HG03575 (cell line): ENCODE data around the gene CYP4F22.
"Not testable (repeated sequence)": the region's sequence is repeated elsewhere in the genome, so short reads cannot be mapped to it uniquely, and the experiment has no call there.

Source experiments
- ATAC-seq: cut with Tn5 transposase; IDR thresholded peaks from one replicate; pipeline ENCODE4 v1.9.1; 2021; ENCODE audit not compliant: unreplicated experiment, insufficient number of reproducible peaks, low FRiP score; ENCODE audit errors: extremely low read depth

CYP4F22 gene

DNA sequence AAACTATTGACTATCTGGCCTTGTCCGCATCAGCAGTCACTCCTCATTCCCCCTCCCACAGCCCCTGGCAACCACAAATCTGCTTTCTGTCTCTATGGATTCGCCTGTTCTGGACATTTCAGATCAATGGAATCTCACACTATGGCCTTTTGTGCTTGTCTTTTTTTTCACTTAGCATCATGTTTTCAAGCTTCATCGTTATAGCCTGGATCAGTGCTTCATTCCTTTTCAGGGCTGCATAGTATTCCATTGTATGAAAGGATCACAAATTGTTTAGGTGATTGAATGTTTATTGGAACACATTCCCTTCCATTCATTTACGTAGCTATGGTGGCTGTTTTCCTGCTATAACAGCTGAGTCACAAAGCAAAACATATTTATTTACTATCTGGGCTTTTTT, 21.3 kb upstream of the CYP4F22 start:
- ATAC-seq: no peak

DNA sequence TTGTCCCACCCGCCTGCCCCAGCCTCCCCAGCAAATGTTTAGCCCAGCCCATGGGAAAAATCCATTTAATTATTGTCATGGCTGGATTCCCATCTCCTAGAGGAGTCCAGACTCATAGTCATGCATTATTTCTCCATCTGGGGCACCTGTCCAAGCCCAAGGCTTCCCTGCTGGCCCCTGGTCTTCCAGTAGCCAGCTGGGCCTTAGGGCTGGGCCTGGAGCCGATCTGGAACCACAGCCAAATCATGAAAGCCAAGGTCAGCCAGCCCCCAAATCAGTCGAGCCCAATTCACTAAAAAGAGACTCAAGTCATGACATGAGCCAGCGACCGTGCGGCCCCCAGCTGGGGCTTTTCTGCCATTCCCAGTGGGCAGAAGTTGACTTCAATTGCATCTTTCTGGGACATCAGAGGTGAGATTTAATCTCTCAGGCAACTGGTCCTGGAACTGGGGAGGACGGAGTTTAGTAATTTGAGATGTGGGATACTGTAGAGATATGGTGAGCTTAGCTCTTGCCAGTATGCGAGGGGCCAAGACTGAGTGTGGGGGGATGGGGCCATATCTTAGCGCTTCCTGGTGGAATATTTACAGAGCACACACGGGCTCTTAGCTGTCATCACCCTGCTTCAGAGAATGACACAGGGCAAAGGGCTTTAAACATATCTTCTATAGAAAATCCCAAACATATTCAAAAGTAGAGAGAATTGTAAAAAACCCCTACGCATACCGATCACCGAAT, 19.7 kb upstream of the CYP4F22 start:
- ATAC-seq: no peak

- no peak for ATAC-seq
Observed at GRCh38 chr19:15495151-15495550, 13.2 kb upstream of the CYP4F22 start.

DNA sequence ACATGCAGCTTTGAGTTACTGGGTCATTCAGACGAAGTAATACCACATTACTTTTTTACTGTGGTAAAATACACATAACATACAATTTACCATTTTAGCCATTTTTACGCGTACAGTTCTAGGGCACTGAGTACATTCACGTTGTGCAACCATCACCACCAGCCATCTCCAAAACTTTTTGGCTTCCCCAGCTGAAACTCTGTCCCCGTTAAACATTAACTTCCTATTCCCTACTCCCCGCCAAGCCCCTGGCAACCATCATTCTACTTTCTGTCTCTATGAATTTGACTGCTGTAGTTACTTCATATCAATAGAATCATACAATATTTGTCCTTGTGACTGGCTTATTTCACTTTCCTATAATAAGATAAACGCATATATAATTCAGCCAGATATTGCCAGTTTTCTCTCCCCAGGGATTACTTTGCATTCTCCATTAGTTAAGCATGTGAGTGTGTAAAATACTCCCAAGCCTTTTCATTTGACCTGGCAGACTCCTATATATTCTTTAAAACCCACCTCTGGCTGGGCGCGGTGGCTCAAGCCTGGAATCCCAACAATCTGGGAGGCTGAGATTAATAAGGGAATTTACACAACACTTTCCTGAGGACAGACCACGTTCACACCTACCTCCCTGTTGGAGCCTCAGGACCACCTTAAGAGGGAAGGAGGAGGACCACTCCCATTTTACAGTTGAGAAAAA, 10.0 kb upstream of the CYP4F22 start:
- no peak for ATAC-seq

DNA sequence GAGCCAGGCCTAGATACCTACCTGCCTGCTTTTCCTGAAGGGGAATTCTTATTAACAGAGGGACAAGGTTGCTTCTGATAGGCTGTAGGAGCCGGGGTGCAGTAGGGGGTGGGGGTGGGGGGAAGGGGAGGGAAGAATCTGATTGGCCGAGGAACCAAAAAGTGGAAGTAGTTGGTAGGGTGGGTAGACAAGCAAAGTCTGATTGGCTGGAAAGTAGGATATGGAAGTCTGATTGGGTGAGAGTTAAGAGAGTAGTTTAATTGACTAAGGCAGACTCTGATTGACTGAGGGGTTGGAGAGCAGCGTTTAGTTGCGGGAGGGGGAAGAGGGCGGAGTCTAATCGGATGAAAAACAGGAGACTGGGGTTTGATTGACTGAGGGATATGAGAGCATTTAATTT, 9.4 kb upstream of the CYP4F22 start:
- ATAC-seq: no peak

GRCh38 chr19:15501596-15501995, 6.7 kb upstream of the CYP4F22 start:
- no peak for ATAC-seq

DNA sequence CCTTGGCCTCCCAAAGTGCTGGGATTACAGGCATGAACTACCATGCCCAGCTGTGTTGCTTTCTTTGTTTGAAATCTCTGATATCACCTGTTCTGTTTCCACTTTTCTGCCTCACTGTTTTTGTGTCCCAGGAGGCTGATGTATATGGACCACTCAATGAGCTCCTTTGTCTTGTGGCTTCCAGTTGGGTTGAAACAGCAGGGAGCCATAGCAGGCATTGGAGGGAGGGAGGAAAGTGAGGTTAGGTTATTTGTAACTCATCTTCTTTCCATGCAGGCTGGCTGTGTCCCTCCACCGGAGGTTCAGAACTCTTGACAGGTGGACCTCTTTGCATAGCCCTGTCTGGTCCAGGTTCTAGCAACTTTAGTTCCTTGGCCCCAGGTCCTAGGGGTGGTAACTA, 6.1 kb upstream of the CYP4F22 start:
- ATAC-seq: no peak

DNA sequence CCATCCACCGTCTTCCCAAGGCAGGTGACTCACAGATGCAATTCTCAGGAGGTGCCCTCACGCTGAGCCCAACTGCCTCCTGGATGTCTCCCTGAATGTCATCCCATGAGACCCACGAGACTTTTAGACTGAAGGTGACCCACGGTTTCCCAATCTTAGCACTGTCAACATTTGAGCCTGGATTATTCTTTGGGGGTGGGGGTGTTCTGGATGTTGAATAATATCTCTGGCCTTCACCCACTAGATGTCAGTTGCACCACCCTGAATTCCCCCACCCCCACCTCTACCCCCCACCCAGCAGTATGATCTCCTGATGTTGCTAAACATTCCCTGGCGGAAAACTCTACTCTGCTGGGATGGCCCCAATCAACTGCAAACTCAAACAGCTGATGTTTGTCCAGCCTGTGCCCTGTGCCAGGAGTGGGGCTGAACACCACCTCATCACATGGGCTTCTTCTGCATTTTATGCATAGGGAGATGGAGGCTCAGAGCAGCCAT, 2.2 kb upstream of the CYP4F22 start:
- ATAC-seq: no peak

DNA sequence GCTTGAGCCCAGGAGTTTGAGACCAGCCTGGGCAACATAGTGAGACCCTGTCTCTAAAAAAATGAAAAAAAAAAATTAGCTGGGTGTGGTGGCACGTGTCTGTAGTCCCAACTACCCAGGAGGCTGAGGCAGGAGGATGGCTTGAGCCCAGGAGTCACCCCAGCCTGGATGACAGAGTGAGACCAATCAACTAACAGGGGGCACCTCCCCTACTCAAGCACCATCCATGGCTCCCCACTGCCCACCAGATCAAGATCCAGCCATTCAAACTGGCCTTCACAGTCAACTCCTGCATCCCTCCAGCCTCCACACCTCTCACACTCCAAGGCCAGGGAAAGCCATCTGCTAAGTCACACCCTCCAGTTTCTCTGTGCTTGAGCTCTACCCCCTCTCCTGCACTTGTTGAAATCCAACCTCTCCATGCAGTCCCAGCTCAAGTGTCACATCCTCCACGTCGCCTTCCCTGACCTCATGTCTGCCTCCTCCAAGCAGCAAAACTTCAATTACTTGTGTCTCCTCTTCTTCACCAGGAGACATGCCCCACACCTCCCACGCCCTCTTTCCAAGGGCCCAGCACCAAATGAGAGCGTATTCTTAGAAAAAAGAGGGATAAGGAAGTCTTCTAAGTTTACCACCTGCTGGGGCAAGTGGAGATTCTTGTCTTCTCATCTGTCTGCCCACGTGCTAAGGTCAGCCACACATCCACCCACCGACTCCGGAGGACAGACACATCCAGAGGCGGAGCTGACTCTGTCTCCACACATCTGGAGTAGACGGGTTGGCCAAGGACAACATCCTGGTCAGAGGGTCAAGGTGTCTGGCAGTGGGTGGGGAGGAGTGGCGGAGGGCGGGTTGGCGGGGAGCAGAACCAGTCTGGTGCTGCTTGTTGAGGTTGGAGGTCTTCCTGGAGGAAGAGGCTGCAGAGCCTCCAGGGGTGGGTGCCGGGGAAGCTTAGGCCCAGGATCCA, 974 bp upstream of the CYP4F22 start:
- ATAC-seq: no peak

DNA sequence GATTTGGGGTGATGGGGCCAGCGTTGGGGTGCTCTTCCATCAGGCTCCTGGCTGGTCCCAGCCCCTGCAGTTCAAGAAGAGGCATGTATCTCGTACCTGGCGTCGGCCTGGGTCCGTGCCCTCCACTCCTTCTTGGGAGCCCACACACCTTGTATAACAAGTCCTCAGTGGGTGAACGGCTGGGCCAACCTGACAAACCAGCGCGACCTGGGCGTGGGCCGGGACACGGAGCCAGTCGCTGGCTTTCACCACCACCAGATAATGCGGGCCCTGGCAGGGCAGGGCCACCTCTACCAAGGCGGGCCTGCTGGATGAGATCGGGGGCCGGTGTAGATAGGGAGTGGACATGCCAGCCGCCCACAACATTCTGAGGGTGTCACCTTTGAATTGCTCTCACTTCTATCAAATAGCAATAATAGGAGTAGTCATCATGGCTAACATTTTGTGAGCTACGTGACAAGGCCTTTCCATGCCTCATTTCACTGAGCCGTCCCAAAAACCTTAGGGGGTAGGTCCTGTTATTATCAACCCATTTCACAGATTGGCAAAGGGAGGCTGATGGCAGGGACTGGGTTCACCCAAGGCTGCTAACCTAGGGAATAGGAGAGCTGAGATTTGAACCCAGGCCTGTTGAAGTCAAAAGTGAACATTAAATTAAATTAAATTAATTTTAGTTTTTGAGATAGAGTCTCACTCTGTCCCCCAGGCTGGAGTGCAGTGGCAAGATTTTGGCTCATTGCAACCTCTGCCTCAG, 3.5 kb downstream of the CYP4F22 start:
- no peak for ATAC-seq

DNA sequence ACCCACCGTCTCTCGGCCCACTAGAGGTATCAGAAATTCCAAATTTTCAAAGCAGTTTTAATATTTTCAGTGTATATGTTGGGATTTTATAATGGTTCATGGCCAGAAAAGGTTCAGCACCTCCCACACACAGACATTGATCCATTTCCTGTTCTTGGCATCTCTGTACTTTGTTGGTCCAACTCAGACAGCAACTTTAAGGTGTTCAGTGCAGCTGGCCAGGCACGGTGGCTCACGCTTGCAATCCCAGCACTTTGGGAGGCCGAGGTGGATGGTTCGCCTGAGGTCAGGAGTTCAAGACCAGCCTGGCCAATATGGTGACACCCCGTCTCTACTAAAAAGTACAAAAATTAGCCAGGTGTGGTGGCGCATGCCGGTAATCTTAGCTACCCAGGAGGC, 6.9 kb downstream of the CYP4F22 start:
- not testable (repeated sequence) for ATAC-seq

DNA sequence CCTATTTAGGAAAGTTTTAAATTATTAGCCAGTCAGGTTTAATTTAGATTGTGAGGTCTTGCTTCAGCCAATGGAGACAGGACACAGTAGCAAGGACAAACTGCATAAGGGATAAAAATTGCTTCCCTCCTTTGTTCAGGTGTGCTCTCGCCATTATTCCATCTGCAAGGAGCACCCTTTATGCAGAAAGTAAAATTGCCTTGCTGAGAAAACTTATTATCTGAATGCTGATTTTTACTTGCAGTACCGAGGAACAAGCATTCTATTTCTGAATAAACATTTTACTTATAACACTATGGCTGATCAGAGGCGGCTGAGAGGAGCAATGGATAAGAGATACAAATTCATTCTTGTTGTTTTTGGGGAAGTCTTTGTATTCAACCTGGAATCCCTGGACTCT, 8.0 kb downstream of the CYP4F22 start:
- ATAC-seq: no peak

DNA sequence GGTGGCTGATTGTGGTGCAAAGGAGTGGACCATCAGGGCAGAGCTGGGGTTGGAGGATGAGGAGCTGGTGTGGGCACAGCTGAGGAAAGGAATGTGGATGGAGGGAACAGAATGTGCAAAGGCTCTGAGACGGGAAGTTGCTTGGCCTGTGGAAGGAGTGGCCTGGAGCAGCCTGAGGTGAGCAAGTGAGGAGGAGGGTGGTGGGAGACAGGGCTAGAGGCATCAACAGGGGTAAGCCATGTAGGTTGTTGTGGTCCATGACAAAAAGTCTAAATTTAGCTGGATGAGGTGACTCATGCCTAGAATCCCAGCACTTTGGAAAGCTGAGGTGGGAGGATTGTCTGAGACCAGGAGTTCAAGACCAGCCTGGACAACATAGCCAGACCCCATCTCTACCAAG, 9.5 kb downstream of the CYP4F22 start:
- no peak for ATAC-seq

- ATAC-seq: no peak
Observed at GRCh38 chr19:15519433-15519976, 11.2 kb downstream of the CYP4F22 start.

DNA sequence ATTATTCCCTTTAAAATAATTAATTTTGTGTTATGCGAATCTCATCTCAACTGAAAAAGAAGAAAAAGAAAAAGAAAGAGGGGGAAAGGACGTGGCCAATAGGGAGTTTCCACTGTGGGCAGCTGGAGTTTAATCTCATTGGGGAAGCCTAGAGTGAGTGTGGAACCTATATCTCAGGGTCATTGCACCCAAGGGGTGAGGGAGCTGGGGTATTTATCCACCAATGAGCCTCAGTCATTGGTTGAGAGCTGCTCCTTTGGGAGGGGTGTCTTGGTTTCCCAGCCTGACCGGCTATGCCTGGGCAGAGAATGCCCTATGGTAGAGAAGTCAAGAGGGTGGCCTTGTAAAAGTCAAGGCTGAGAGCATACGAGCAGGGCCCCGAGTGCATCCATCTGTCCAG, 16.5 kb downstream of the CYP4F22 start:
- no peak for ATAC-seq

- ATAC-seq: no peak
Observed at GRCh38 chr19:15525291-15525690, 17.0 kb downstream of the CYP4F22 start.

- ATAC-seq: no peak
Observed at GRCh38 chr19:15526408-15526807, 18.1 kb downstream of the CYP4F22 start.

DNA sequence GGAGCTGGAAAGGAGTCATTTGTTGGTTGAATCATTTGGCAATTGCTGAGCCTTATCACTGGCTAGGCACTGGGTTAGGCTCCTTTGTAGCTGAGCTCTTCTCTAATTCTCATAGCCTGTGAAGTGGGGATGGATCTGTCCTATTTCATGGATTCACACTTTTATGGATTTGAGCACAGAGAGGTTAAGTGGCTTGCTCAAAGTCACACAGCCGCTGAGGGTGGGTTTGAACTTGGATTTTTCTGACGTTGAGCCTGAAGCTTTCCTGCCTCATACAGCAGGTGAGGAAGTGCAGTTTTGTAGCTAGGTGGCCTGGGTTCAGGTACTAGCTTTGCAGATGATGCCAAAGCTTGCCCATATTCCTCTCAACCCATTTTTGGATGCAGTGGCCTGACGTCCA, 19.4 kb downstream of the CYP4F22 start:
- ATAC-seq: no peak
